BJ (cell line): Measurements from ENCODE around the gene GYPA. TPM values are rescaled to one million over a fixed set of nuclear protein-coding genes. Genes with fewer than 3 reads are reported as not detected.
"Not testable (repeated sequence)": the region's sequence is repeated elsewhere in the genome, so short reads cannot be mapped to it uniquely, and the experiment has no call there.

Experiments used
- CTCF ChIA-PET: fragments of 350-600 bp; formaldehyde crosslinking; extraction: SDS; loops from one replicate; lab custom pipeline; 2021; ENCODE audit warnings: antibody characterized with exemption, inconsistent platforms; lab: Yijun Ruan, JAX
- POLR2A ChIA-PET: fragments of 300-600 bp; sonication (Branson Sonifier 250); formaldehyde crosslinking; extraction: SDS; loops from one replicate; lab custom pipeline; 2021; ENCODE audit warnings: antibody characterized with exemption; lab: Charles Lee
- DNase-seq: peaks from one replicate; pipeline ENCODE4 v3.0.0-alpha.2; 2011; ENCODE audit warnings: low read depth
- H3K27me3 ChIP-seq: 2 replicates; pipeline ENCODE4 v1.6.0; 2011; ENCODE audit warnings: low read length; ENCODE audit not compliant: control insufficient read depth, insufficient read depth
- H3K36me3 ChIP-seq: 2 replicates; pipeline ENCODE4 v1.5.1; 2011; ENCODE audit warnings: low read length; ENCODE audit not compliant: control insufficient read depth, insufficient read depth
- H3K4me3 ChIP-seq: 2 replicates; pipeline ENCODE4 v1.5.1; 2011; ENCODE audit warnings: low read depth, mild to moderate bottlenecking, control low read depth, low read length
- polyA plus RNA-seq: library from polyadenylated mRNA; depleted of rRNA; stranded (reverse); fragments of >200 nt; gene quantifications from 2 replicates; pipeline ENCODE4 v1.2.3, GENCODE V29; 2011
- TF ChIP-seq, protein P1 (sequence below): IDR thresholded peaks from 2 replicates; pipeline ENCODE4 v1.5.1; 2011; ENCODE audit warnings: low read depth, mild to moderate bottlenecking, control low read depth, inconsistent platforms, low read length, moderate library complexity; ENCODE audit not compliant: insufficient read depth

GYPA gene
- polyA plus RNA-seq, 1 experiment: not detected

DNA sequence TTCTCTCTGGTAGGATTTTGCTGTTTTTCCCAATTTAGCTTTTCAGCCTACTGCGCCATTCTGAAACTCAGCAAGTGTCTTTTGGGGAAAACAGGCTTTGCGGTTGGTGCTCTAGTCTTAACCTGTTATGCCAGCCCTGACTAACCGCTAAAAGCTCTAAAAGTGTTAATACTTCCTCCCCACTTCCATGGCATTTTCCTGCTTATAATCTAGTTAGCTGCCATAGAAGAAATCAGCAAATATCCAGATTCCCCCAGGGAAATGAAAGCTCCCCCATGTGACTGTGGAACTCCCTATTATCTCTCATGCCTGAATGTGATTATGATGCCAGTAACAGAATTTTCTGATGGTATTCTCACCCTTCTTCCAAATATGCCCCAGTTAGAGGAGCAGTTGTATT is 28.7 kb upstream of the GYPA start:
- CTCF ChIA-PET: no interaction called here
- TF ChIP-seq, protein P1, sequence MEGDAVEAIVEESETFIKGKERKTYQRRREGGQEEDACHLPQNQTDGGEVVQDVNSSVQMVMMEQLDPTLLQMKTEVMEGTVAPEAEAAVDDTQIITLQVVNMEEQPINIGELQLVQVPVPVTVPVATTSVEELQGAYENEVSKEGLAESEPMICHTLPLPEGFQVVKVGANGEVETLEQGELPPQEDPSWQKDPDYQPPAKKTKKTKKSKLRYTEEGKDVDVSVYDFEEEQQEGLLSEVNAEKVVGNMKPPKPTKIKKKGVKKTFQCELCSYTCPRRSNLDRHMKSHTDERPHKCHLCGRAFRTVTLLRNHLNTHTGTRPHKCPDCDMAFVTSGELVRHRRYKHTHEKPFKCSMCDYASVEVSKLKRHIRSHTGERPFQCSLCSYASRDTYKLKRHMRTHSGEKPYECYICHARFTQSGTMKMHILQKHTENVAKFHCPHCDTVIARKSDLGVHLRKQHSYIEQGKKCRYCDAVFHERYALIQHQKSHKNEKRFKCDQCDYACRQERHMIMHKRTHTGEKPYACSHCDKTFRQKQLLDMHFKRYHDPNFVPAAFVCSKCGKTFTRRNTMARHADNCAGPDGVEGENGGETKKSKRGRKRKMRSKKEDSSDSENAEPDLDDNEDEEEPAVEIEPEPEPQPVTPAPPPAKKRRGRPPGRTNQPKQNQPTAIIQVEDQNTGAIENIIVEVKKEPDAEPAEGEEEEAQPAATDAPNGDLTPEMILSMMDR: no peak
- no peak overlapping the region for H3K4me3 ChIP-seq
- POLR2A ChIA-PET: no interaction called here
- DNase-seq: no peak
- no peaks in the 10 kb centered on the region for H3K27me3 ChIP-seq
- H3K36me3 ChIP-seq: no peaks in the 10 kb centered on the region

DNA sequence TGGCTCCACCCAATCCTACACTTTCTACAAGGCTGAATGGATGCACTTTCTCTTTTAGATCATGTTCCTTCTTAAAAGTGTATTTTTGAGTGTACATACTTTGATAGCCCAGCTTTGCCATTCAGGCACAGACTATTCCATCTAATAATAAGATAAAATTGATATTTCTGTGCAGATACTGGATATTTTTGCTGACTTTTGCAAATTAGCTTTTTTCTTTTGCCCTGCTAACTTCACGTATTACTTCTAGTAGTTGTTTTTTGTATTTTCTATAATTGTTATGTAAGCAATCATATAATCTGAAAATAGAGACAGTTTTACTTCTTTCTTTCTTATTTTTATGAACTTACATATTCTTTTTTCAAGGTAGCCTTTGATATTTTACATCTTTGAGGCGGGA is 13.5 kb upstream of the GYPA start:
- DNase-seq: no peak
- CTCF ChIA-PET: no interaction called here
- TF ChIP-seq, protein P1: no peak
- POLR2A ChIA-PET: no interaction called here
- Histone ChIP-seq H3K27me3 (no peaks in the 10 kb centered on the region), H3K36me3 (no peaks in the 10 kb centered on the region), H3K4me3 (no peak overlapping the region)

DNA sequence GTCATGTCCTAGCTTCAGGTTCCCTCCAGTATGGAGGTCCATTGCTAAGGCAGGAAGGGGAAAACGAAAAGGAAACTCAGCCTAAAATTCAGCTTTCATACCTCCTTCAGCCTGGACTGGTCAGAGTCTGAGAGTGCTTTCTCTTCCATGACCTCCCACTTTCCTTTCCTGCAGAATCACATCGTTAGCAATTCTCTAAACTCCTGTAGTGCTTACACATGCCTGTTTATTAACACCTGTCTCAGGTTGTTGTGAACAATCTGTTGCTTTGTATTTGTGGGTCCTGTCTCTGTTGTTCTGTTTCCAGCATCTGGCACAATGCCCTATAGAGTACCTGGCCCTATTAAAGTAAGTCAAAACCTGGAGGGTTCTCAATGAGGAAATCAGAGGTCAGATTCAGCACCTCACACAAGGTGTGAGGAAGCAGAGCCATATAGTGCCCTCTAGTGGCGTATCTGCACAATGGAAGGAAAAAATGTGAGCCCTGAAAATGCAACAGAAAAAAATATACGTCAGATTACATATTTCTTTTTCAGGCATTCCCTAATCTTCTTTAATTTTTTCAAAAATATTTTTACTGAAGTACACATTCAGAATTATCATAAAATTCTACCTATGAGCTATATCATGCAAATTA is 2.3 kb upstream of the GYPA start:
- CTCF ChIA-PET, DNase-seq, H3K36me3 ChIP-seq, H3K27me3 ChIP-seq, H3K4me3 ChIP-seq, POLR2A ChIA-PET: not testable (repeated sequence)
- TF ChIP-seq, protein P1: peak; percentile 63

DNA sequence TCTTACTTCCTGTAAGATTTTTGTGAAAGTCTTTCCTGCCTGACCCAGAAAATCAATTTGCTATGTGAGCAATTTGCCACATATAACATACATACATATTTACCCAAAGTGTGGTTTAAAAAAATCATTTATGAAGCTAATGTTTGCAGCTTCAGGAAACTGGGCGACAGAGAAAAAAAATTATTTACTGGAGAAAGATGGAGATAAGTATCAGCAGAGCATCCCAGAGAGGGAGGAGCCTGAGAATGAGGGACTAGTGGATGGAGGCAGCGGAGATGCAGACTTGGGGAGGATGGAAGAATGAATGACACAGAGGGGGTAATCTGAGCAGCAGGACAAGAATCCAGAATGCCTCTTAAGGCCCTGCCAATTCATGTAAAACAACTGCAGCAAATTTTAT is 975 bp upstream of the GYPA start:
- Histone ChIP-seq H3K27me3 (no peaks in the 10 kb centered on the region), H3K36me3 (no peaks in the 10 kb centered on the region), H3K4me3 (no peak overlapping the region)
- DNase-seq: no peak
- ChIA-PET CTCF (interaction anchor here (0.8 kb wide), 1 partner anchor 365 kb away, joined by 3 read pairs; no protein-coding TSS in a partner anchor), POLR2A (no interaction called here)
- TF ChIP-seq, protein P1: no peak

DNA sequence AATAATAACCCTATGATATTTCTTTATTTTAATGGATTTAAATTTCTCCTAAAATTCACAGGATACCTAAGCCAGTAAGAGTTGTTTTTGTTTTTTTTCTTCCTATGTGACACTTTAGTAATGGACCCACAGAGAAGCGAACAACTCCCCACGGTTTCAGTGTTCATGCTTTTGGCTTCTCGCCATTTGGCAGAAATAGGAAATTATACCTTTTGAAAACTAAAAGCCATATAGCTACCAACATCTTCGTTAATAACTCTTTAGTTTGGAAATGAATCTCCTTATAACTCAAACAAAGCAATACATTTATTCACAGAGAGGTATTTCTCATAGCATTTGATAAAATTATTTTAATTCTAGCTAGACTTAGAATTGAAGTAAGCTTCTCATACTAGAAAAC is 527 bp downstream of the GYPA start:
- H3K36me3 ChIP-seq, CTCF ChIA-PET, DNase-seq, H3K4me3 ChIP-seq, POLR2A ChIA-PET, H3K27me3 ChIP-seq: not testable (repeated sequence)

DNA sequence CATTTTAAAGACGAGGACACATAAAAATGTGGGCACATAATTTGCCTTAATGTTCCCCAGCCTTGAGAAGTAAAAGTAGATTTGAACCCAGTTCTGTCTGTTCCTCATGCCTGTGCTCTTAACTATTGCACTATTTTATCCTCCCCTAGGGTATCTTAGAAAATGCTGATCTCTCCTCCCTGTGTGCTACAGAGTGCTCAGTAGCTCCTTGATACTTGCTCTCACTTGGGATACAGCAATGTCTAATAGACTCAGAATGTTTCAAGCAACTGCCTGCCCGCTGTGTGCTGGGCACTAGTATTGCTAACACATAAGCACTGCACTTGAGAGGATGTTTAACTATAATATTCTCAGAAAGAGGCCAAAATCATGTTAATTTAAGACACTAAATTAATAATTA is 971 bp downstream of the GYPA start:
- CTCF ChIA-PET, POLR2A ChIA-PET, H3K4me3 ChIP-seq, H3K36me3 ChIP-seq, H3K27me3 ChIP-seq, DNase-seq: not testable (repeated sequence)

DNA sequence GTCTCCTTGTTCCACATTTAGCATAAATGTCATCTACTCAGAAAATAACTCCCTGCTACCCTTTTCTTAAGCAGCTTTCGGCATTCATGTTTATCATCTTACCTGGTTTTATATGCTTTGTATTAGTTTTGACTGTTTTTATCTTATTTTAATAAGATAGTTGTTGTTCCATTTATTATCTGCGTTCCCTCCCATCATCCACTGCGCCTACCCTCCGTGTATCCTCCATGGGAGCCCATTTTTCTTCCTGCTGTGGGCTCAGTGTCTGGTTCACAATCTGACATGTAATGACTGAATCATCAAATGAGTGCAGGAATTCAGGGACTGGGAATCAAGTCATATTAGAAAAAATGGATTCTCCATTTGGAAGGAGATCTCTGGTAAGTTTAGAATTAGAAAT is 2.3 kb downstream of the GYPA start:
- DNase-seq, H3K27me3 ChIP-seq, H3K36me3 ChIP-seq, H3K4me3 ChIP-seq, CTCF ChIA-PET, POLR2A ChIA-PET: not testable (repeated sequence)

DNA sequence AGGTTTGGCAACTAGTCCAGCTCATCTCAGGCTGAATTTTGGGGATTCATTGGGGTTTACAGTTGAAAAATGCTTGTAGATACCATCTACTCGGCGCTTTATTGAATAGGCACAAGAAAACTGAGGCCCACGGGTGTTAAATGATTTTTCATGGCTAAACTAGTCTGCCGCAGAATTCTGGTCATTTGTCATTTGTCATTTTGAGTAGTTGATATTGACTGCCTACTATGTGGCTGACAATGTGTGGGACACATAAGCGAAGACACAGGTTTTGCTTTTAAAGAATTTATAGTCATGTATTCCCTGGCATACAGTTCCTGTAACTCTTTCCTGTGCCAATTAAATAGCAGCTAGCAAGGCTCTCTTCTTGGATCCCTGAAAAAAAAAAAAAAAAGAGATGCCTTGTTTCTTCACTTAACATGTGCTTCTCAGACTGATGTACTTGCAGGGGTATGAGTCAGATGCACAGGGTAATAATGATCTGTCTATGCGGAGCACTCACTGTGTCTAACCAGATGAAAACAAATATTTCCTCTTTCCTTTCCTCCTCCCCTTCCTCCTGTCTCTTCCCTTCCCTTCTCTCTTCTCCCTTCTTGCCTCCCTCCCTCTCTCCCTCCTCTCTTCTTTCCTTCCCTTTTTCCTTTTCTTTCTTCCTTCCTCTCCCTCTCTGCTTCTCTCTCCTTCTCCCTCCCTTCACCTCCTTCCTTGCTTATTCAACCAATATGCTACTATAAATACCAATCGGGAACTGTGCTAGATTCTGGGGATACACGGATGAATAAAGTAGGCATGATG is 3.2 kb downstream of the GYPA start:
- H3K36me3 ChIP-seq, H3K4me3 ChIP-seq, H3K27me3 ChIP-seq, CTCF ChIA-PET, DNase-seq, POLR2A ChIA-PET: not testable (repeated sequence)

DNA sequence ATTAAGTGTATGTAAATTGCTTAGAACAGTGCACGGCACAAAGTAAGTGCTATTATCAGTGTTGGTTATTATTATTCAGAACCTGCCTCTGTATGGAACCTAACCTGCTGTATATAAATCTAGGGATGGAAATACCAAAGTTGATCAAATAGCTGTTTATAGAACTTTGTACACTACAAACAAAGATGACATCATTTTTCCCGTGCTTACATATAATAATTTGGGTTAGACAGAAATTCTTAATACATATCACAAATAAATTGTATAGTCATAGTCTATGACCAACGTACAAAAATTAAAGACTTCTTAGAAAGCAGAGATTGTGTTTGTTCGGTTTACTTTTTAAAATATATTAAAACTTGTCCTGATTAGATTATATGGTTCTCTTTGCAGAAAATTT is 4.3 kb downstream of the GYPA start:
- DNase-seq, H3K27me3 ChIP-seq, H3K4me3 ChIP-seq, H3K36me3 ChIP-seq, POLR2A ChIA-PET: not testable (repeated sequence)
- CTCF ChIA-PET: interaction anchor here (0.6 kb wide), 1 partner anchor 1132 kb away, joined by 3 read pairs; no protein-coding TSS in a partner anchor
